ENCODE measurements around the gene SNX9. TPM values are rescaled to one million over a fixed set of nuclear protein-coding genes. Genes with fewer than 3 reads are reported as not detected.

Gene SNX9
- total RNA-seq, 2 experiments from 2014 or later, result 39.8 to 40.1 TPM

GRCh38 chr6:157989541-157990289, 166.7 kb downstream of the SNX9 start:
- no peaks in the 10 kb centered on the region for H3K9me3 Mint-ChIP-seq
- H3K4me3 Mint-ChIP-seq, result no peak overlapping the region
- ChIA-PET CTCF (interaction anchor here (1.0 to 1.4 kb wide), 3 partner anchors 36 to 83 kb away, joined by 3 to 4 read pairs (median 4); no protein-coding TSS in a partner anchor), POLR2A (interaction anchor here (1.7 to 2.5 kb wide), 2 partner anchors 26 to 37 kb away, joined by 6 to 8 read pairs; no protein-coding TSS in a partner anchor)
- peaks cover 7% of the 10 kb centered on the region for H3K36me3 Mint-ChIP-seq (ENCODE audit: low read depth)
- H3K4me1 Mint-ChIP-seq, result peaks cover 44% of the 10 kb centered on the region
- H3K27ac Mint-ChIP-seq, result peak overlapping the region; percentile 53
- H3K27me3 Mint-ChIP-seq, result no peaks in the 10 kb centered on the region
- no peak for DNase-seq

GRCh38 chr6:157990321-157991066, 167.4 kb downstream of the SNX9 start:
- Mint-ChIP-seq H3K27me3 (no peaks in the 10 kb centered on the region), H3K4me1 (peaks cover 36% of the 10 kb centered on the region)
- CTCF ChIA-PET, result interaction anchor here (1.4 kb wide), 1 partner anchor 35 kb away, joined by 4 read pairs; no protein-coding TSS in a partner anchor

GRCh38 chr6:157991067-157991432, 168.0 kb downstream of the SNX9 start:
- no peak overlapping the region for H3K4me3 Mint-ChIP-seq
- H3K36me3 Mint-ChIP-seq (ENCODE audit: low read depth), result no peaks in the 10 kb centered on the region
- no peaks in the 10 kb centered on the region for H3K27me3 Mint-ChIP-seq
- POLR2A ChIA-PET, result no interaction called here
- H3K9me3 Mint-ChIP-seq, result no peaks in the 10 kb centered on the region
- H3K4me1 Mint-ChIP-seq, result peaks cover 33% of the 10 kb centered on the region
- CTCF ChIA-PET, result interaction anchor here (1.0 to 1.4 kb wide), 2 partner anchors 35 kb away, joined by 3 to 4 read pairs; no protein-coding TSS in a partner anchor
- peak overlapping the region; percentile 53 for H3K27ac Mint-ChIP-seq
- no peak for DNase-seq

More at GRCh38 chr6:157990321-157991066, 167.4 kb downstream of the SNX9 start:
- POLR2A ChIA-PET, result interaction anchor here (1.7 to 2.5 kb wide), 2 partner anchors 25 to 36 kb away, joined by 6 to 8 read pairs; no protein-coding TSS in a partner anchor
- no peak for DNase-seq
- Mint-ChIP-seq H3K27ac (peak overlapping the region; percentile 53), H3K36me3 (ENCODE audit: low read depth) (no peaks in the 10 kb centered on the region), H3K4me3 (no peak overlapping the region), H3K9me3 (no peaks in the 10 kb centered on the region)

GRCh38 chr6:157993076-157993475, 170.0 kb downstream of the SNX9 start:
- Mint-ChIP-seq H3K27ac (no peak overlapping the region), H3K4me1 (peaks cover 32% of the 10 kb centered on the region), H3K27me3 (no peaks in the 10 kb centered on the region), H3K4me3 (no peak overlapping the region), H3K36me3 (ENCODE audit: low read depth) (no peaks in the 10 kb centered on the region), H3K9me3 (no peaks in the 10 kb centered on the region)
- CTCF ChIA-PET, result interaction anchor here (0.6 to 2.6 kb wide), 4 partner anchors 9 to 81 kb away, joined by 3 to 12 read pairs (median 3); no protein-coding TSS in a partner anchor
- DNase-seq, result no peak
- POLR2A ChIA-PET, result interaction anchor here (2.2 kb wide), 1 partner anchor 33 kb away, joined by 5 read pairs; no protein-coding TSS in a partner anchor

GRCh38 chr6:157994125-157994795, 171.2 kb downstream of the SNX9 start:
- CTCF ChIA-PET, result interaction anchor here (1.0 to 2.6 kb wide), 3 partner anchors 11 to 34 kb away, joined by 3 to 12 read pairs (median 3); no protein-coding TSS in a partner anchor
- H3K4me1 Mint-ChIP-seq, result peaks cover 27% of the 10 kb centered on the region
- H3K4me3 Mint-ChIP-seq, result no peak overlapping the region
- POLR2A ChIA-PET, result interaction anchor here (2.2 kb wide), 1 partner anchor 32 kb away, joined by 5 read pairs; no protein-coding TSS in a partner anchor
- no peak for DNase-seq
- no peaks in the 10 kb centered on the region for H3K36me3 Mint-ChIP-seq (ENCODE audit: low read depth)
- H3K27me3 Mint-ChIP-seq, result no peaks in the 10 kb centered on the region
- no peak overlapping the region for H3K27ac Mint-ChIP-seq
- no peaks in the 10 kb centered on the region for H3K9me3 Mint-ChIP-seq

Other genes with a start within 250 kb of the SNX9 start
- gene SYNJ2, start 158.6 kb downstream of the SNX9 start, total RNA-seq, result 10 to 100 TPM; 36.8 to 39.1 TPM